ENCODE results near the gene CMTM6.
A peak's percentile ranks its signal among the peaks of the same experiment; 100 is the strongest.

Gene CMTM6

GRCh38 chr3:32487781-32488473 is 14.7 kb downstream of the CMTM6 start:
- Histone ChIP-seq H3K4me3 (replicated peaks; ENCODE audit: insufficient read depth, low read length) (no peak overlapping the region), H3K27me3 (ENCODE audit: insufficient read depth, poor library complexity, severe bottlenecking) (no peaks in the 10 kb centered on the region), H3K27ac (replicated peaks) (no peak overlapping the region)
- DNase-seq (ENCODE audit: low read depth in 1 of 2, low spot score in 1 of 2), result no peak
- TF ChIP-seq, protein P1, sequence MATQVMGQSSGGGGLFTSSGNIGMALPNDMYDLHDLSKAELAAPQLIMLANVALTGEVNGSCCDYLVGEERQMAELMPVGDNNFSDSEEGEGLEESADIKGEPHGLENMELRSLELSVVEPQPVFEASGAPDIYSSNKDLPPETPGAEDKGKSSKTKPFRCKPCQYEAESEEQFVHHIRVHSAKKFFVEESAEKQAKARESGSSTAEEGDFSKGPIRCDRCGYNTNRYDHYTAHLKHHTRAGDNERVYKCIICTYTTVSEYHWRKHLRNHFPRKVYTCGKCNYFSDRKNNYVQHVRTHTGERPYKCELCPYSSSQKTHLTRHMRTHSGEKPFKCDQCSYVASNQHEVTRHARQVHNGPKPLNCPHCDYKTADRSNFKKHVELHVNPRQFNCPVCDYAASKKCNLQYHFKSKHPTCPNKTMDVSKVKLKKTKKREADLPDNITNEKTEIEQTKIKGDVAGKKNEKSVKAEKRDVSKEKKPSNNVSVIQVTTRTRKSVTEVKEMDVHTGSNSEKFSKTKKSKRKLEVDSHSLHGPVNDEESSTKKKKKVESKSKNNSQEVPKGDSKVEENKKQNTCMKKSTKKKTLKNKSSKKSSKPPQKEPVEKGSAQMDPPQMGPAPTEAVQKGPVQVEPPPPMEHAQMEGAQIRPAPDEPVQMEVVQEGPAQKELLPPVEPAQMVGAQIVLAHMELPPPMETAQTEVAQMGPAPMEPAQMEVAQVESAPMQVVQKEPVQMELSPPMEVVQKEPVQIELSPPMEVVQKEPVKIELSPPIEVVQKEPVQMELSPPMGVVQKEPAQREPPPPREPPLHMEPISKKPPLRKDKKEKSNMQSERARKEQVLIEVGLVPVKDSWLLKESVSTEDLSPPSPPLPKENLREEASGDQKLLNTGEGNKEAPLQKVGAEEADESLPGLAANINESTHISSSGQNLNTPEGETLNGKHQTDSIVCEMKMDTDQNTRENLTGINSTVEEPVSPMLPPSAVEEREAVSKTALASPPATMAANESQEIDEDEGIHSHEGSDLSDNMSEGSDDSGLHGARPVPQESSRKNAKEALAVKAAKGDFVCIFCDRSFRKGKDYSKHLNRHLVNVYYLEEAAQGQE (IDR thresholded peaks at IDR 0.05; ENCODE audit: insufficient replicate concordance, low read depth), result no peak
- TF ChIP-seq SPI1 (IDR thresholded peaks at IDR 0.05; ENCODE audit: borderline replicate concordance, low read depth) (no peak), POLR2AphosphoS5 (IDR thresholded peaks at IDR 0.05; ENCODE audit: low read depth) (no peak), GABPA (IDR thresholded peaks at IDR 0.05; ENCODE audit: low read depth) (no peak)
- TF ChIP-seq, protein P2, sequence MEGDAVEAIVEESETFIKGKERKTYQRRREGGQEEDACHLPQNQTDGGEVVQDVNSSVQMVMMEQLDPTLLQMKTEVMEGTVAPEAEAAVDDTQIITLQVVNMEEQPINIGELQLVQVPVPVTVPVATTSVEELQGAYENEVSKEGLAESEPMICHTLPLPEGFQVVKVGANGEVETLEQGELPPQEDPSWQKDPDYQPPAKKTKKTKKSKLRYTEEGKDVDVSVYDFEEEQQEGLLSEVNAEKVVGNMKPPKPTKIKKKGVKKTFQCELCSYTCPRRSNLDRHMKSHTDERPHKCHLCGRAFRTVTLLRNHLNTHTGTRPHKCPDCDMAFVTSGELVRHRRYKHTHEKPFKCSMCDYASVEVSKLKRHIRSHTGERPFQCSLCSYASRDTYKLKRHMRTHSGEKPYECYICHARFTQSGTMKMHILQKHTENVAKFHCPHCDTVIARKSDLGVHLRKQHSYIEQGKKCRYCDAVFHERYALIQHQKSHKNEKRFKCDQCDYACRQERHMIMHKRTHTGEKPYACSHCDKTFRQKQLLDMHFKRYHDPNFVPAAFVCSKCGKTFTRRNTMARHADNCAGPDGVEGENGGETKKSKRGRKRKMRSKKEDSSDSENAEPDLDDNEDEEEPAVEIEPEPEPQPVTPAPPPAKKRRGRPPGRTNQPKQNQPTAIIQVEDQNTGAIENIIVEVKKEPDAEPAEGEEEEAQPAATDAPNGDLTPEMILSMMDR (IDR thresholded peaks at IDR 0.05; ENCODE audit: insufficient read depth, low read length), result no peak

GRCh38 chr3:32484436-32484835 is 18.2 kb downstream of the CMTM6 start:
- no peak overlapping the region for H3K4me3 ChIP-seq (replicated peaks; ENCODE audit: insufficient read depth, low read length)
- H3K27ac ChIP-seq (replicated peaks), result peak overlapping the region; percentile 67
- peak; percentile 58 to 68 for DNase-seq (ENCODE audit: low read depth in 1 of 2, low spot score in 1 of 2)
- TF ChIP-seq SPI1 (IDR thresholded peaks at IDR 0.05; ENCODE audit: borderline replicate concordance, low read depth) (peak; percentile 98), GABPA (IDR thresholded peaks at IDR 0.05; ENCODE audit: low read depth) (peak; percentile 49), POLR2AphosphoS5 (IDR thresholded peaks at IDR 0.05; ENCODE audit: low read depth) (no peak)
- TF ChIP-seq, protein P1 (IDR thresholded peaks at IDR 0.05; ENCODE audit: insufficient replicate concordance, low read depth), result no peak
- TF ChIP-seq, protein P2 (IDR thresholded peaks at IDR 0.05; ENCODE audit: insufficient read depth, low read length), result no peak
- no peaks in the 10 kb centered on the region for H3K27me3 ChIP-seq (ENCODE audit: insufficient read depth, poor library complexity, severe bottlenecking)

DNA sequence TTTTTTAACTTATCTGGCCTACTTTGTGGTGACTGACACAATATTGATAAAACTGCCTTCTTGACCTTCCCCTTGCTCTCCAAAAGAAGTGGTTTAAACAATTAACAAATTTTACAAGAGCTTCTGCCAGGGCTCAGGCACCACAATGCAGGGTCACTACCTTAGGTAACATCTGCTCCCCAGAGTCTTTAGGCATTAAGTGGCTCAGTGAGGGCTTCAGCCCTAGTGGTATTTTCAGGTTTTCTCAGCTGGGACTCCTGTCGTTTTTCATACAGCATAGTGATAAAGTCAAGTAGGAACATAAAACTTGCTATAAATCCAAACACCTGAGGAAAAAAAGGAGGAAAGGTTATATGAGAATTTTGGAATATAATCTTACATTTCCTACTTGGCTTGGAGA is 18.9 kb downstream of the CMTM6 start:
- Histone ChIP-seq H3K27ac (replicated peaks) (peak overlapping the region; percentile 67), H3K4me3 (replicated peaks; ENCODE audit: insufficient read depth, low read length) (no peak overlapping the region), H3K27me3 (ENCODE audit: insufficient read depth, poor library complexity, severe bottlenecking) (no peaks in the 10 kb centered on the region)
- TF ChIP-seq SPI1 (IDR thresholded peaks at IDR 0.05; ENCODE audit: borderline replicate concordance, low read depth) (no peak), POLR2AphosphoS5 (IDR thresholded peaks at IDR 0.05; ENCODE audit: low read depth) (no peak), GABPA (IDR thresholded peaks at IDR 0.05; ENCODE audit: low read depth) (no peak)
- TF ChIP-seq, protein P2 (IDR thresholded peaks at IDR 0.05; ENCODE audit: insufficient read depth, low read length), result no peak
- TF ChIP-seq, protein P1 (IDR thresholded peaks at IDR 0.05; ENCODE audit: insufficient replicate concordance, low read depth), result no peak
- DNase-seq (ENCODE audit: low read depth in 1 of 2, low spot score in 1 of 2), result no peak
